EH (cell line): ENCODE measurements around the gene AP1B1.
"Not testable (repeated sequence)": the region's sequence is repeated elsewhere in the genome, so short reads cannot be mapped to it uniquely, and the experiment has no call there.

Experiments used
- DNase-seq: peaks from one replicate; pipeline ENCODE4 v3.0.0-alpha.2; 2015; ENCODE audit warnings: low read depth

AP1B1 gene

GRCh38 chr22:29348956-29349355 is 39.4 kb downstream of the AP1B1 start:
- DNase-seq, result no peak

GRCh38 chr22:29348041-29348440 is 40.3 kb downstream of the AP1B1 start:
- DNase-seq, result no peak

- no peak for DNase-seq
Observed at GRCh38 chr22:29346659-29347058, 41.7 kb downstream of the AP1B1 start.

GRCh38 chr22:29345932-29346331 is 42.4 kb downstream of the AP1B1 start:
- peak; percentile 31 for DNase-seq

GRCh38 chr22:29344889-29345288 is 43.5 kb downstream of the AP1B1 start:
- not testable (repeated sequence) for DNase-seq

GRCh38 chr22:29344137-29344536 is 44.2 kb downstream of the AP1B1 start:
- peak; percentile 98 for DNase-seq

- peak; percentile 73 for DNase-seq
Observed at GRCh38 chr22:29343313-29343805, 45.0 kb downstream of the AP1B1 start.

GRCh38 chr22:29342577-29343312 is 45.6 kb downstream of the AP1B1 start:
- no peak for DNase-seq

GRCh38 chr22:29342177-29342576 is 46.2 kb downstream of the AP1B1 start:
- DNase-seq, result no peak

GRCh38 chr22:29341849-29342127 is 46.6 kb downstream of the AP1B1 start:
- DNase-seq, result no peak

GRCh38 chr22:29341056-29341848 is 47.1 kb downstream of the AP1B1 start:
- DNase-seq, result no peak

- DNase-seq, result no peak
Observed at GRCh38 chr22:29340566-29340965, 47.8 kb downstream of the AP1B1 start.

- no peak for DNase-seq
Observed at GRCh38 chr22:29339381-29340235, 48.8 kb downstream of the AP1B1 start.

GRCh38 chr22:29338398-29338797 is 50.0 kb downstream of the AP1B1 start:
- DNase-seq, result no peak

GRCh38 chr22:29337631-29338284 is 50.6 kb downstream of the AP1B1 start:
- DNase-seq, result no peak

GRCh38 chr22:29336751-29337490 is 51.4 kb downstream of the AP1B1 start:
- DNase-seq, result no peak

GRCh38 chr22:29335656-29336055 is 52.7 kb downstream of the AP1B1 start:
- DNase-seq, result no peak

GRCh38 chr22:29334696-29335344 is 53.5 kb downstream of the AP1B1 start:
- no peak for DNase-seq

GRCh38 chr22:29334148-29334547 is 54.2 kb downstream of the AP1B1 start:
- DNase-seq, result no peak

GRCh38 chr22:29332886-29333496 is 55.4 kb downstream of the AP1B1 start:
- no peak for DNase-seq
